Measurements from ENCODE around the gene MRPS7. TPM values are rescaled to one million over a fixed set of nuclear protein-coding genes. Genes with fewer than 3 reads are reported as not detected.

MRPS7 gene
- total RNA-seq, 1 donor from 2014 or later, result 21.8 TPM

DNA sequence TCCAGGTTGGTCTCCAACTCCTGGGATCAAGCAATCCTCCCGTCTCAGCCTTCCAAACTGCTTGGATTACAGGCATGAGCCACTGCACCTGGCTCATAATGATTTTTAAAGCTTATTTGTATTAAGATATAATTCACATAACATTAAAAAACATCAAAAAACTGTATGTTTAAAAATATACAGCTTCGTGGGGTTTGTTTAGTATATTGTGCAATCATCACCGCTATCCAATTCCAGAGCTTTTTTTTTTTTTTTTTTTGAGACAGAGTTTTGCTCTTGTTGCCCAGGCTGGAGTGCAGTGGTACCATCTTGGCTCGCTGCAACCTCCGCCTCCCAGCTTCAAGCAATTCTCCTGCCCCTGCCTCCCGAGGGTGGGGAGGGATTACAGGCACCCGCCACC is 38.6 kb downstream of the MRPS7 start:
- DNase-seq (ENCODE audit: low spot score) (no peak), ATAC-seq (no peak)
- intact Hi-C loops (cut with DNase I), result no loop called here

DNA sequence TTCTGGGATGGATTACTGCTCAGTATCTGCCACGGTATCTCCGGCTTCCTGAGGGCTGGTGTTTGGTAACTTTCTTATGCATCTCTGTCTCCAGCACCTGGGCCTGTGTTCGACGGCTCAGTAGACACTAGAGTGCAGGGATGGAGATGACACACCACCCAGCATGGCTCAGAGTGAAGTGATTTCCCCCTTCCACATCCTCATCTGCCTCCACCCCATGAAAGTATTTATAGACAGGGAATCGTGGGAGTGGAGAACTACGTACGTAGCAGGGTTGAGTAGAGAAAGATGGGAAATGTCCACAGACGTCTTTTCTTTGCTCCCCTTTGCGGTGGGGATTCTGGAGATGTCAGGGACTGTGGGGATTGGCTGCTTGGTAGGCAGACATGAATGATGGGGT is 39.4 kb downstream of the MRPS7 start:
- intact Hi-C loops (cut with DNase I), result no loop called here
- ATAC-seq (no peak), DNase-seq (ENCODE audit: low spot score) (no peak)

DNA sequence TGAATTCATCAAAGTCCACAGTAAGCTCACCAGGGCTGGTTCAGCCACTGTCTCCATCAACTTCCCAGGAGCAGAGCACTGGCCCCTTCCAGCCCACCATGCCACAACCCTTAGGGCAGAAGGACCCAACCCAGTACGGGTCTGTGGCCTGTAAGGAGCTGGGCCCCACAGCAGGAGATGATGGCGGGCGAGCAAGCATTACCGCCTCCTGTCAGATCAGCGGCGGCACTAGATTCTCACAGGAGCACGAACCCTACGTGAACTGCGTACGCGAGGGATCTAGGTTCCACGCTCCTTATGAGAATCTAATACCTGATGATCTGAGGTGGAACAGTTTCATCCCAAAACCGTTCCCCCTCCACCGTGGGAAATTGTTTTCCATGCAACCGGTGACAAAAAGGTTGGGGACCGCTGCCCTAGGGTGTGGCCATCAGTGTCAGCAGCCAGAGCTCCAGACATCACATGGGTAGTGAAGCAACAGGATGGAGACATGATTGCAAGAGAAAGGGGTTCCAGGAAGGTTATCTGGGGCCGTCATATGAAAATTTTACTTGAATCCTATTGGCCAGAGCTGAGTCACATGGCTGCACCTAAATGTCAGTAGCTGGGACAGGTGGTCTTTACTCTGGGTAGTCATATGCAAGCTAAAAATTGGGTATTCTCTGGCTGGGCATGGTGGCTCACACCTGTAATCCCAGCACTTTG is 40.0 kb downstream of the MRPS7 start:
- intact Hi-C loops (cut with DNase I), result no loop called here
- DNase-seq (ENCODE audit: low spot score), result no peak
- no peak for ATAC-seq

- ATAC-seq, result no peak
- intact Hi-C loops (cut with DNase I), result no loop called here
- DNase-seq (ENCODE audit: low spot score), result no peak
Measured at GRCh38 chr17:75307957-75308731, 46.5 kb downstream of the MRPS7 start.

DNA sequence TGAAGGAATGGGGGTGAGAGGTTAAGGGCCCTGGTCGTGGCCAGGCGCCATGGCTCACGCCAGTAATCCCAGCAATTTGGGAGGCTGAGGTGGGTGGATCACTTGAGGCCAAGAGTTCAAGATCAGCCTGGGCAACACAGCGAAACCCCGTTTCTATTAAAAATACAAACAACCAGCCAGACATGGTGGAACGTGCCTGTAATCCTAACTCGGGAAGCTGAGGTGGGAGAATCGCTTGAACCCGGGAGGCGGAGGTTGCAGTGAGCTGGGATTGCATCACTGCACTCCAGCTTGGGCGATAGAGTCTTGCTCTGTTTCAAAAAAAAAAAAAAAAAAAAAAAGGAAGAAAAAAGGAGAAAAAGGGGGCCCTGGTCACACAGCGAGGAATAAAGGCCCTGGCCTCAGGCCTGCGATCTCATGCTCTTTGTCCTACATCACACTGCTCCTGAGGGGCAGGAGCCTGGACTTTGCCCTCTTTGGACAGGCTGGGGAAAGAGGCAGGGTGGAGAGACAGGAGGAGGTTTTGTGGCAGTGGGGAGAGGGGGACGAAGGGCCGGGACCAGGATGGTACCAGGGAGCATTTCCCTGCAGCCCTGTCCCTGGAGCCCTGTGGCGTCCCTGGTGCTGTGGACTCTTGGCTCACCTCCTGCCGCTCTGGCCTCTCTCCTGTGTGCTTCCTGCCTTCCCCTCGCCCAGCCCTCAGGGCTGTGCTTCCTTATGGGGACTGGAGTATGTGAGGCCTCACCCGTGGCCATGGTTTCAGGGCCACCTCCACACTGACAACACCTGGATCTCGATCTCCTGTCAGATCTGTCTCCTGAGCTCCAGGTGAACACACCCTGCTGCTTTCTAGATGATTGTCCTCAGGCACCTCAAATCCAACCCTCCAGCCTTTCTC is 47.3 kb downstream of the MRPS7 start:
- DNase-seq (ENCODE audit: low spot score) (no peak), ATAC-seq (peak; percentile 58)
- intact Hi-C loops (cut with DNase I), result no loop called here

DNA sequence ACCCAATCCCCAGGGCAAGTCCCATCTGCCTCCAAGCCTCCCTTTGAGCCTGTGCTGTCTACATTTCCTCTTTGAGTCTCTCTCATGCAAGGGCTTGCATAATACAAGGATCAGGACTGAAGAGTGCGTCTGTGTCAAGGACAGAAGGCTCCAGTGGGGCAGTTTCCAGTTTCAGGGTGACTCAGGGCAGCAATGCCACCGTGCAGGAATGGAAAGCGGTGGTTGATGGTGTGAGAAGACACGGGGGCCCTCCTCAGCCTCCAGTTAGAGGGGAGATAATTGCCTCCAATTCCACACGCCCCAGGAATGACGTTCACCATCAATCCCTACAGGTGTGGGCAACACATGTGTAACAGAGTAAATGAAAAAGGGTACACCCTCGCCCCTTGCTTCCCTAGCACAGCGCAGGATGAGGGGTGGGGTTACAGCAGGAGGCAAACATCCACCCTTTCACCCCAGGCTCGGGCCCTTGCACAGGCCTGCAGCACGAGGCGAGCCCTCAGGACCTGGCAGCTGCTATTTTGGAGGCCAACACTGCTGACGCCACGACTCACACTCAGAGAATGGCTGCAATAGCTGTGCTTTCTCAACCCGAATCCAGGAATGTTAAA is 52.4 kb downstream of the MRPS7 start:
- DNase-seq (ENCODE audit: low spot score) (no peak), ATAC-seq (peak; percentile 68)
- intact Hi-C loops (cut with DNase I), result no loop called here

GRCh38 chr17:75315541-75316243 is 54.0 kb downstream of the MRPS7 start:
- DNase-seq (ENCODE audit: low spot score) (no peak), ATAC-seq (no peak)
- intact Hi-C loops (cut with DNase I), result no loop called here

Other genes starting within 250 kb of the MRPS7 start
- gene MRPL58, start 249.2 kb upstream of the MRPS7 start, total RNA-seq, result 20.1 TPM
- gene ATP5PD, start 214.9 kb upstream of the MRPS7 start, total RNA-seq, result 147 TPM
- gene KCTD2, start 214.7 kb upstream of the MRPS7 start, total RNA-seq, result 37.5 TPM
- 10.5 TPM for gene SLC16A5, start 173.9 kb upstream of the MRPS7 start, total RNA-seq
- gene ARMC7, start 151.9 kb upstream of the MRPS7 start, total RNA-seq, result 11.7 TPM
- 38.7 TPM for gene NT5C, start 130.1 kb upstream of the MRPS7 start, total RNA-seq
- 20.3 TPM for gene JPT1, start 107.4 kb upstream of the MRPS7 start, total RNA-seq
- gene SUMO2, start 78.9 kb upstream of the MRPS7 start, total RNA-seq, result 296 TPM
- gene NUP85, start 56.2 kb upstream of the MRPS7 start, total RNA-seq, result 71.1 TPM
- 75.0 TPM for gene GGA3, start 273 bp upstream of the MRPS7 start, total RNA-seq
- gene MIF4GD, start 9.4 kb downstream of the MRPS7 start, total RNA-seq, result 26.2 TPM
- gene SLC25A19, start 27.6 kb downstream of the MRPS7 start, total RNA-seq, result 22.5 TPM
- 90.4 TPM for gene GRB2, start 143.8 kb downstream of the MRPS7 start, total RNA-seq
- gene TMEM94, start 194.8 kb downstream of the MRPS7 start, total RNA-seq, result 86.8 TPM

Measured in sciatic nerve (tissue), 2 donors.